Neuron (in vitro differentiated cells): ENCODE results near the gene HOXD3.

Source experiments
- H2AFZ ChIP-seq: one replicate; pipeline ENCODE4 v1.6.1; 2013; ENCODE audit warnings: low read depth, mild to moderate bottlenecking, inconsistent platforms, low read length, moderate library complexity
- H3K27me3 ChIP-seq: one replicate; pipeline ENCODE4 v1.6.1; 2013; ENCODE audit warnings: low read length; ENCODE audit not compliant: insufficient read depth
- H3K36me3 ChIP-seq: one replicate; pipeline ENCODE4 v1.6.1; 2013; ENCODE audit warnings: low read length; ENCODE audit not compliant: insufficient read depth
- H3K4me1 ChIP-seq: one replicate; pipeline ENCODE4 v1.6.1; 2013; ENCODE audit warnings: low read length; ENCODE audit not compliant: insufficient read depth
- H3K4me3 ChIP-seq: 2 replicates; pipeline ENCODE4 v1.5.1; 2013; ENCODE audit warnings: mild to moderate bottlenecking, low read length, moderate library complexity
- H3K9me3 ChIP-seq: one replicate; pipeline ENCODE4 v1.6.1; 2013; ENCODE audit warnings: low read length

The HOXD3 gene

DNA sequence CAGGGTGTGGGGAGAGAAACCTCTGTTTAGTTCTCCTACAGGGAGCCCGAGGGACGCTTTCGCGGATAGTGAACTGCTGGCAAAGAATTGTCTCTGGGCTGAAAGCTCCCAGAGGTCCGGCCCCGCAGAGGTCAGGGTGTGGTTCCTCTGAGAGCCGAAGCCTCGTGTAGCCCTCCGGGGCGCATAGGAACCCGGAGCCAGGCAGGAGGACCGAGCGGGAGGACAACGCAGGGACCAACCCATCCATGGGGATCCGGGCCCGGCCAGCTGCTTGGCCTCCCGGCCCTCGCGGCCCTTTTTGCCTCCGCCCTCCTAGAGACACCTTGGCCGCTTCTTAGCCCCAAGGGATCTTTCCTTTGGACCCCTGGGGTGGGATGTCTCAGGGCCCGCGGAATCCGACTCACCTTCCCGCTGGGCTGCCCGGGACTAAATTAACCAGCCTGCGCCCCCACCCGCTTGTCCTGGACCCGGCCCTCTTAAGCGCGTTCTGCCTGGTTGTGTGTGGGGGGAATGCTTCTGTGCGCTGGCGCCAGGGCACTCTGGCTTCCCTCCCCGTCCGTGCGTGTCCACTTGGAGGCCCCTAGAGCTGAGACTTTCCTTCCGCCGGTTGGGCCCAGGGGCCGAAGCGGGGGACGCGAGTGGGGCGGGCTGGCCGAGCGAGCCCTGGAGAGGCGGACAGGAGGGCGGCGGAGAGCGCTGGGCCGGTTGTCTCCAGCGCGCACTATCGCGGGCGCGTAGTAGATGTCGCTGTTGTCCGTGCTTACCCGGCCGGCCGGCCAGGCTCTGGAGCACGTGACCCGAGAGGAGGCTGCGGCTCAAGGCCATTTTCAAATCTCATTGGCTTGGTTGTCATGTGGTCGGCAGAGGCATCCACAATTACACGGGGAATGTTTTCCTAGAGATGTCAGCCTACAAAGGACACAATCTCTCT is 41.0 kb upstream of the HOXD3 start, which contains the start of gene HOXD10:
TSS of gene HOXD10 (plus strand) at position 896 of the 931 bp plus-strand sequence. CDS start 56 bp downstream, outside the sequence.
- H2AFZ ChIP-seq, result no peak within 1 kb of the TSS
- no peak within 1 kb of the TSS for H3K4me3 ChIP-seq
- H3K27me3 ChIP-seq, result peaks cover 99% of the 10 kb centered on the region
- peaks cover 12% of the 10 kb centered on the region for H3K9me3 ChIP-seq
- H3K4me1 ChIP-seq, result no peaks in the 10 kb centered on the region
- H3K36me3 ChIP-seq, result no peaks in the 10 kb centered on the region

- Histone ChIP-seq H3K4me1 (peaks cover 1% of the 10 kb centered on the region), H3K9me3 (peaks cover 12% of the 10 kb centered on the region), H3K36me3 (no peaks in the 10 kb centered on the region), H3K27me3 (peaks cover 99% of the 10 kb centered on the region), H2AFZ (no peak overlapping the region), H3K4me3 (no peak overlapping the region)
These were observed 39.8 kb upstream of the HOXD3 start for GRCh38 chr2:176117162-176117822.

- H3K36me3 ChIP-seq, result no peaks in the 10 kb centered on the region
- H3K9me3 ChIP-seq, result peaks cover 12% of the 10 kb centered on the region
- H2AFZ ChIP-seq, result no peak overlapping the region
- peaks cover 99% of the 10 kb centered on the region for H3K27me3 ChIP-seq
- peaks cover 7% of the 10 kb centered on the region for H3K4me1 ChIP-seq
- no peak overlapping the region for H3K4me3 ChIP-seq
These were observed 39.2 kb upstream of the HOXD3 start for GRCh38 chr2:176117823-176118371.

GRCh38 chr2:176118601-176119339 is 38.3 kb upstream of the HOXD3 start:
- Histone ChIP-seq H3K4me1 (peaks cover 7% of the 10 kb centered on the region), H3K9me3 (peaks cover 12% of the 10 kb centered on the region), H3K27me3 (peaks cover 99% of the 10 kb centered on the region), H2AFZ (no peak overlapping the region), H3K36me3 (no peaks in the 10 kb centered on the region), H3K4me3 (no peak overlapping the region)

DNA sequence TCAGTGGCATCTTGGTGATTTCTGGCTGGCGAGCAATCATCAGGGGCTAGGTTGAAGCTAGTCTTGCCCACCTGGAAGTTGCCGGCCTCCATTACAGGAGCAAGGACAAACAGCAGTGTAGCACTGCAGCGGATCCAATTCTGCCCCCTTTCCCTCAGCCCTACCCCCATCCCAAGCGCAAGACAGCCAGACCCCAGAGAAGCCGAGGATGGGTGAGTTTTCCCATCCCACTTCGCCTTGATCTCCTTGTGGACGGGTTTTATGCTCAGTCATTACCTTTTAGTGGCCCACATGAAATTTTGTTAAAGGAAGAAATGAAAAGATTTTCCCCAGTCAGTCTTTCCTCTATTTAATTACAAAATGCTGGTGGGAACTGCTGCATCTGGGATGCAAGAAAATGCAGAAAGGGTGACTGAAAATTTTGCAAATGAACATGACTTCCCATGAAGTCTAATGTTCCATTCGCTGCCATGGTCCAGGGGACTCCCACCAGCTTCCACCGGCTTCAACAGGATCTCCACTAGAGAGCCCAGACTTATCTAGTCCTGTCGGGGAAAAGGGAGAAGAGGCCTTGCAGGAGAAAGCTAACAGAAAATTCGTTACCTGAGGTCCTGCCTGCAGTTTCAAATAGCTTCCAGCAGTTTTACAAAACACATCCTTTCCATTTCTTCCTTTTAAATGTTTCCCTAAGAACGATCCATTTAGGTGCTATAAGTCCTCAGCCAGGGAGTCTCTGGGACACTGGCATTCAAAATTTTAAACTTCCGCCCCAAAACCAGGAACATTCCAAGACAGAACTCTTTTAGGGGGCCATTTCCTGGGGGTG is 36.5 kb upstream of the HOXD3 start:
- Histone ChIP-seq H3K36me3 (no peaks in the 10 kb centered on the region), H2AFZ (no peak overlapping the region), H3K4me1 (peaks cover 7% of the 10 kb centered on the region), H3K4me3 (no peak overlapping the region), H3K9me3 (peaks cover 12% of the 10 kb centered on the region), H3K27me3 (peaks cover 99% of the 10 kb centered on the region)

DNA sequence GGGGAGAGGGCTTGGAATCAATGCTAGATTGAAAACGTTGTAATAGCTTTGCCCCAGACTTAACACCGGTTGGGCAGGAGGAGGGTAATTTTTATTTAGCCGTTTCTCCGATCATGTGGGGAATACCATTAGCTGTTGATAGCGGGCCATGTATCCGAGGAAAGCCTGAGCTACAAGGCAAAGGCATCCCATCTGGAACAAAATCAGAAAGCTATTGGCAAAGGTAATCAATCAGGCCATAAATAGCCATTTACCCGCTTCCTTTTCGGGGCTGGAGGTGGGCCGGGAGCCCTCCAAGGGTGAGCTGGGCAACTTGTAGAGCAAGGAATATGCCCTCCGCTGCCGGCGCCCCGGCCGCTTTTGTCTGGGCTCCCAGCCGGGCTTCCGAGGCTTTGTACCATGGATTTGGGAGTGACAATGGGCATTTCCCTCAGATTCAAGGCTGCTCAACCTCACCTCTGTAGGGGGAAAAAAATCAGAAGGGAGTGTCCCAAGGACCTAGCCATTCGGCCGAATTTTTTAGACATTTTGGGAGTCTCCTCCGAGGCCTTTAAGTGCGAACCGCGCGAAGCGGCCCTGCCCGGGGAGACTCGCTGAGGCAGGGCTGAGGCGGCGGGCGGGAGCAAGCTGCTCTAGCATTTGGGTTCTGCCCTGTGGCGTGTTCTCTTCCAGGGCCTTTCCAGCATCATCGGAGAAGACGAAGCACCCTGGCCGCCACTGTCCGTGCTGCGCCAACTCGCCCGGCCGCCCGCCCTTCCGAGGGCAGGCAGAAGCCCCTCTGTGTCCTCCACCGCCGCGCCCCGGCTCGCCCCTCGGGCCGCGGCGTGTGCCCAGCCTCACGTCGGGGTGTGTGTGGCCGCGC is 35.7 kb upstream of the HOXD3 start:
- no peaks in the 10 kb centered on the region for H3K36me3 ChIP-seq
- H2AFZ ChIP-seq, result no peak overlapping the region
- H3K27me3 ChIP-seq, result peaks cover 99% of the 10 kb centered on the region
- peaks cover 7% of the 10 kb centered on the region for H3K4me1 ChIP-seq
- H3K9me3 ChIP-seq, result peaks cover 12% of the 10 kb centered on the region
- no peak overlapping the region for H3K4me3 ChIP-seq

- peaks cover 7% of the 10 kb centered on the region for H3K4me1 ChIP-seq
- peaks cover 5% of the 10 kb centered on the region for H3K9me3 ChIP-seq
- H3K4me3 ChIP-seq, result peak overlapping the region; percentile 42
- peaks cover 96% of the 10 kb centered on the region for H3K27me3 ChIP-seq
- H2AFZ ChIP-seq, result peak overlapping the region; percentile 96
- no peaks in the 10 kb centered on the region for H3K36me3 ChIP-seq
These were observed 34.9 kb upstream of the HOXD3 start for GRCh38 chr2:176122052-176122682.

GRCh38 chr2:176122683-176123410 is 34.3 kb upstream of the HOXD3 start, which contains the start of gene HOXD9:
Gene HOXD9 (plus strand): TSS chr2:176122719. CDS start chr2:176122769, 50 bp downstream.
- Histone ChIP-seq H3K4me1 (peaks cover 7% of the 10 kb centered on the region), H3K27me3 (peaks cover 95% of the 10 kb centered on the region), H2AFZ (peak within 1 kb of the TSS; percentile 96), H3K4me3 (peak within 1 kb of the TSS; percentile 42), H3K36me3 (no peaks in the 10 kb centered on the region), H3K9me3 (peaks cover 2% of the 10 kb centered on the region)

- H2AFZ ChIP-seq, result no peak overlapping the region
- no peaks in the 10 kb centered on the region for H3K9me3 ChIP-seq
- peaks cover 7% of the 10 kb centered on the region for H3K4me1 ChIP-seq
- H3K36me3 ChIP-seq, result no peaks in the 10 kb centered on the region
- peaks cover 95% of the 10 kb centered on the region for H3K27me3 ChIP-seq
- peak overlapping the region; percentile 42 for H3K4me3 ChIP-seq
These were observed 33.5 kb upstream of the HOXD3 start for GRCh38 chr2:176123411-176124109.
